Measurements from ENCODE around the gene IGSF21. TPM values are rescaled to one million over a fixed set of nuclear protein-coding genes. Genes with fewer than 3 reads are reported as not detected.

Gene IGSF21
- total and polyA plus RNA-seq, 2 of the 8 experiments (the other 6 are each of a cell fraction or from before 2014, with no cell fraction given), result 22.5 to 28.5 TPM

- ChIA-PET POLR2A (ENCODE audit: partially characterized antibody) (no interaction called here), CTCF (ENCODE audit: partially characterized antibody) (interaction anchor here (0.7 to 5.0 kb wide), 4 partner anchors 12 to 472 kb away, joined by 3 to 30 read pairs (median 4); no protein-coding TSS in a partner anchor)
- no peaks in the 10 kb centered on the region for H3K36me3 ChIP-seq (ENCODE audit: control insufficient read depth in 2 of 4, insufficient read depth in 4 of 4, low read length in 3 of 4)
- H2BK20ac ChIP-seq (ENCODE audit: low read length), result no peak overlapping the region
- no peak overlapping the region for H3K14ac ChIP-seq (ENCODE audit: insufficient read length)
- no peak overlapping the region for H3K56ac ChIP-seq (replicated peaks; ENCODE audit: insufficient read length, low read depth, low read length)
- no peak overlapping the region for H4K8ac ChIP-seq (ENCODE audit: extremely low read depth, insufficient read depth, low read length)
- H2BK15ac ChIP-seq (ENCODE audit: low read length), result peak overlapping the region; percentile 53; the same call in 1 of the 2 replicates
- 69% methylated on average over 10 of the region's 10 CpGs; no CpG with 5 or more reads in 1 of the 2 experiments for WGBS, 2 experiments (ENCODE audit: extremely low coverage in 1 of 2, insufficient coverage in 1 of 2, insufficient read length in 1 of 2, insufficient replicate concordance in 2 of 2, low coverage in 1 of 2, low lambda C conversion rate in 2 of 2, missing lambda C conversion rate in 1 of 2)
- no peak overlapping the region for H3K27ac ChIP-seq (ENCODE audit: low read depth, low read length)
- H3K18ac ChIP-seq (ENCODE audit: extremely low read depth, low read length), result no peak overlapping the region
- no peak overlapping the region for H3K23ac ChIP-seq (ENCODE audit: insufficient read length)
- H4K5ac ChIP-seq (ENCODE audit: insufficient read length, low read depth, low read length), result no peak overlapping the region
- no peaks in the 10 kb centered on the region for H3K9me3 ChIP-seq (ENCODE audit: insufficient read depth in 2 of 2, low read depth in 1 of 2, low read length in 1 of 2)
- H2BK120ac ChIP-seq (replicated peaks; ENCODE audit: low read depth, low read length), result no peak overlapping the region
- peaks cover 5 to 20% (median 15%) of the 10 kb centered on the region in 4 experiments for H3K4me1 ChIP-seq (replicated peaks in 1 of 4; ENCODE audit: control insufficient read depth in 3 of 4, insufficient read depth in 4 of 4, low read length in 3 of 4)
- no peak overlapping the region for H3K4me2 ChIP-seq (ENCODE audit: insufficient read depth in 1 of 2, low read depth in 2 of 2, low read length in 2 of 2)
- no peaks in the 10 kb centered on the region; the same call in 1 of the 2 replicates for H3K23me2 ChIP-seq (ENCODE audit: low read depth, low read length)
- peak overlapping the region; percentile 40 for H4K91ac ChIP-seq (replicated peaks; ENCODE audit: insufficient read length, low read length)
- H3K79me2 ChIP-seq (ENCODE audit: control insufficient read depth in 1 of 2, insufficient read depth in 2 of 2, low read length in 2 of 2), result no peaks in the 10 kb centered on the region
- H2BK12ac ChIP-seq (ENCODE audit: low read depth, low read length), result peak overlapping the region; percentile 79; the same call in 1 of the 2 replicates
- H2AK5ac ChIP-seq (ENCODE audit: low read depth, low read length), result peak overlapping the region; percentile 39; the same call in 1 of the 2 replicates
- no peaks in the 10 kb centered on the region for H4K20me1 ChIP-seq (replicated peaks in 1 of 2; ENCODE audit: control insufficient read depth in 1 of 2, insufficient read depth in 2 of 2, low read length in 2 of 2)
- peak overlapping the region; percentile 90; the same call in 1 of the 2 replicates for H2AFZ ChIP-seq (ENCODE audit: low read length)
- H3K27me3 ChIP-seq (replicated peaks in 1 of 4; ENCODE audit: control insufficient read depth in 3 of 4, extremely low read depth in 1 of 4, insufficient read depth in 3 of 4, low read length in 3 of 4), result peaks cover 0 to 2% (median 0%) of the 10 kb centered on the region in 4 experiments; a peak in 1 of 7 replicates
- no peak overlapping the region for H3K4me3 ChIP-seq (ENCODE audit: extremely low read depth in 1 of 4, insufficient read depth in 2 of 4, low read depth in 3 of 4, low read length in 4 of 4)
- no peak overlapping the region for H3K9ac ChIP-seq (replicated peaks in 1 of 4; ENCODE audit: extremely low read depth in 1 of 4, low read depth in 3 of 4, low read length in 3 of 4)
- no peaks in the 10 kb centered on the region for H3K79me1 ChIP-seq (ENCODE audit: low read depth, low read length)
- no peak overlapping the region for H2BK5ac ChIP-seq (ENCODE audit: low read depth, low read length)
- no peak overlapping the region for H3K4ac ChIP-seq (replicated peaks; ENCODE audit: insufficient read length, low read depth, low read length)
- FAIRE-seq (no peak), DNase-seq (ENCODE audit: low read depth in 1 of 2, low spot score in 2 of 2) (no peak)
- TF ChIP-seq BRCA1 (IDR thresholded peaks at IDR 0.05; ENCODE audit: low read depth, low read length), result no peak
- no peak for TF ChIP-seq CHD1 (IDR thresholded peaks at IDR 0.05; ENCODE audit: low read depth, low read length)
- no peak for TF ChIP-seq TBP (IDR thresholded peaks at IDR 0.05; ENCODE audit: low read depth, low read length)
- no peak for TF ChIP-seq JUND (IDR thresholded peaks at IDR 0.05; ENCODE audit: low read length)
- TF ChIP-seq CBX8 (IDR thresholded peaks at IDR 0.05; ENCODE audit: borderline replicate concordance, low read depth, low read length), result no peak
- no peak for TF ChIP-seq ZNF274 (IDR thresholded peaks at IDR 0.05; ENCODE audit: borderline replicate concordance, extremely low read depth, low read length)
- TF ChIP-seq GABPA (IDR thresholded peaks at IDR 0.05; ENCODE audit: borderline replicate concordance, insufficient read depth, low read length), result no peak
- TF ChIP-seq RXRA (IDR thresholded peaks at IDR 0.05; ENCODE audit: insufficient read depth, low read depth, low read length), result no peak
Observed at GRCh38 chr1:18088077-18088594, 19.5 kb upstream of the IGSF21 start.
